NCI-H2227 treated with DMSO at 0.1 percent for 48 hours (cell line): ENCODE results near the gene DENND1A.
"Not testable (repeated sequence)": the region's sequence is repeated elsewhere in the genome, so short reads cannot be mapped to it uniquely, and the experiment has no call there.

Experiments
- DNase-seq: peaks from one replicate; lab custom pipeline; 2025; lab: John Stamatoyannopoulos, UW

Gene DENND1A

DNA sequence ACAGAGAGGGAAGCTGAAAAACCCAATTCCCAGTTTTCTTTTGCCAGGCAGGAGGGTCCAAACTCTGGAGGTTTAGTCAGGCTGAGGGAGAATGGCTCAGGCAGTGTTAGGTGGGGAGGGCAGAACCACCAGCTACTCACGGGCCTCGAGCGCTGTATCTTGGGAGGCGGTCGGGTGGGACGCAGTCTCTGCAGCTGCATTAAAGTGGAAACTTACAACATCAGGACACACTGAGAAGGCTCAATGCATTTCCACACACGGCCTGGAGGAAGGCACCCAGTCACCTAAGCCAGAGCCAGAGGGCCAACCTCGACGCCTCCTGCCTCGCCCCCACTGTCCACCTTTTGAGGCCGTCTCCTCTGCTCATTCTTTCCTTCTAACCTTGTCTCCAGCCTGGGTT lies 518.3 kb downstream of the DENND1A start:
- DNase-seq: no peak

DNA sequence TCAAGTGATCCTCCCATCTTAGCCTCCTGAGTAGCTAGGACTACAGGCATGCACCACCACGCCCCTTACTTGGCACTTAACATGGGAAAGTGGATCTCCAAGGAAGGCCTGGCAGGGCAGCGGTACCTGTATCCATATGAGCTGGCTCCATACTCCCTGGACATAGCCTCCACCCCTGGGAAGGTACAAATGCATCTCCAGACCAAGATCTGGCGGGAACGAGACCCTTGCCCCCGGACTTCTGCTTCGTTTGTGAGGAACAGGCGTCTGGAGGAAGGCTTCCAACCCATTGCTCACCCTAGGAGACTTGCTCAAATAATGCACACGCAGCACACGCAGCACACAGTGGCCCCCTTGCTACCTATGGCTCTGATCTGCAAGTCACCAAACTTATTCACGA lies 518.7 kb downstream of the DENND1A start:
- DNase-seq: no peak

DNA sequence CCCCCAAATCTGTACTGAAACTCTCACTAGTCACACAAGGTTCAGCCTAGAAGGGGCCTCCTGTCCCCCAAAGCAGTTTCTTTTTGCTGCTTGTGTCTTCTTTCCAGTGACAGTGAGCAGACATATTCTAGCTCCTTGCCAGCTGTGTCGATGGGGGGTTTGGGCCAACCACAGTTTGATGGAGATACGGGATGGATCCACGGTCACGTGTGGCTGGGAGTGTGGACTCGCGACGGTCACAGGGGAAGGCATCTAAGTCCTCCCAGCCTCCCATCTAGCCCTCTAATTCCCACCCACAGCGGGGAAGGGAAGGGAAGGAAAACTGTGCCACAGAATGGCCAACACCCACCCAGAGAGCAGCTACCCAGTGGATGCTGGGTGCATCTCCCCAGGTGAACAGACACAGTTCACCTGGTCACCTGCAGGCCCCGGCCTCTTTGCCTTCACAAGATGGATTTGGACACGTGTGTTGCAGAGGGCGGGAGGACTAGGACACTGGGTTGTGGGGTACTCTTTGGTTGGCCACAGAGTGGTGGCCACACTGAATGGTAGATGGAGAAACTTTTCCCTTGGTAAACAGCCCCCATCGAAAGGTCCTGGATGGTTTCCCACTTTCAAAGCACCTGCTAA lies 519.5 kb downstream of the DENND1A start:
- no peak for DNase-seq

DNA sequence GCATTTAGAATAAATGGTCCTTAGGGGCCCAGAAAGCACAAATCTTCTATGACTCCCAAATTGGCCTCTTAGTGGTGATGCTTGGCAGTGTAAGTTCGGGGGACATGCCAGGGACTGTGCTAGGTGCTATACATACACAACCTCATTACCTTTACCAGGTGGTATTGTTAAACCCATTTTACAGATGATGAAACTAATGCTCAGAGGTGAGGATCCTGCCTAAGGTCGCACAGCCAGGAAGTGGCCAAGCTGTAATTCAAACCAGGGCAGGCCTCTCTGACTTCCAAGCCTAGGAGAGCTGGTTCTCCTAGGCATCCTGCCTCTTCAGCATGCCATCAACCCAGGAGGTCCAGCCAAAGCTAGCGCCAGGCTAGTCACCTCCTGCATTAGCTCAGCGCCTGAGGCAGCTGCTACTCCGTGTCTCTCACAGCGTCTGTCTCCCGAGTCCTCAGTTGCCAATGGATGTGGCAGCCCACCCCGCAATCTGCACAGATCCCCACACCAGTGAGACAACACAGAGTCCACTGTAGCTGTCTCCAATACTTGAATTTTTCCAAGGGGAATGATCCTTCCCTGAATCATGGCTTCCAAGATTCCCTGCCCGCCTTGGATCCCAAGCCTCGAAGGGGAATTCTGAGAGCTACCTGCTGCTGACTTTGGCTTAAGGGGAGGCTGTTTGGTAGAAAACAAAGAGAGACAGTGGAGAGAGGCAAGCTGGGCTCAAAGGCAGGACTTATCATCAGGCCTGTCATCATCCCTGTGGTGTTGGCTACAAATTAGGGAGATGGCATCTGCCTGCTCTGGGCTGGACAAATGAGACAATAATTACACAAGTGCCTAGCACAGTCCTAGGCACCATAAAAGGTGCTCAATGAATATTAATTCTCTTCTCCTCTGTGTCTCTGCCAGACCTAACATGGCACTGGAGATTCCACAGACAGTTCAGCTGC lies 521.3 kb downstream of the DENND1A start:
- no peak for DNase-seq

DNA sequence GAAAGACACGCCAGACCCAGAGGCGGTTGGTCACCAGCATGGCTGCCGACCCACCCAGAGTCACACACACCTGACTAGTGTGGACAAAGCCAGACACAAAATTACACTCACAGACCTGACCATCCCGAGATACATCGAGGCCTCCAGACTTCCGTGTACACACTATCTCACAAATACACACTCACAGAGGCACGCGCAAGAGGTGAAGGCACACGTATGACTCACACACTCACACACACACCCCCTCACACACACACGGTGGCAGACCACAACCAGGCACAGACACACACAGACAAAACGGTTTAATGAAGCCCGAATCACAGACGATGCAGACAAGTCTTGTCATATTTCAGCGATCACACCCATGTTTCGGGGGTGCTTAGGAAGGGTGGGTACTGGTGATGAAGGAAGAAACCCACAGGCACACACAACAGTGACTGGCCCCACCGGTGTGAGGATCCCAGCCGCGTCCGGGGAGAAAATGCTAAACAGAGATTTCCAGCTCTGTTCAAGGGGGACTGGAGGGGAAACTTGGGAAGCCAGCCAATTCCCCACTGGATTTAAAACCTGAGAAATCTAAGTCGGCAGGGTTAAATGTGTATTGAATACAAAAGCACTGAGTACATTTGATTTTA lies 522.6 kb downstream of the DENND1A start:
- no peak for DNase-seq

DNA sequence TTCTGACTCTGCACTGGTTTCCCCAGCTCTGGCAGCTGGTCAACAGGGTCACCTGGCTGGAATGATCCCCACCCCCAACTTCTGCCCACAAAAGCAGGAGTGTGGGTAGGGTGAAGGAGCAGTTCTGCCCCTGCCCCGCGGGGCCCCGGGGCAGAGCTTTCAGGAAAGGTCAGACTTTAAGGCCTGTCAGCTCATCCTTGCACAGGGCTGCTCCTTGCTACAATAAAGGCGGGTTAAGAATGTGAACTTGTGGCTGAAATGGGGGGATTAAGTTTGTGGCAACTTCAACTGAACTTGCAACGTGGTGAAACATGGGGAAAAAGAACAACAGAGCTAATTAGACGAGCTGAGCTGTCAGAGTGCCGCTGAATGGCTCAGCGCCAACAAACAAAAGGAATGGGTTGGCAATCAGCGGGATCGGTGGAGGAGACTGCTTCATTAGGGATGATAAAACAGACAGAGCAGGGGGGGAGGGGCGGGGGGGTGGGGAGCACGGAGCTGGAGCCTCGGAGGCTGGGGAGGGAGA lies 523.2 kb downstream of the DENND1A start:
- DNase-seq: no peak

DNA sequence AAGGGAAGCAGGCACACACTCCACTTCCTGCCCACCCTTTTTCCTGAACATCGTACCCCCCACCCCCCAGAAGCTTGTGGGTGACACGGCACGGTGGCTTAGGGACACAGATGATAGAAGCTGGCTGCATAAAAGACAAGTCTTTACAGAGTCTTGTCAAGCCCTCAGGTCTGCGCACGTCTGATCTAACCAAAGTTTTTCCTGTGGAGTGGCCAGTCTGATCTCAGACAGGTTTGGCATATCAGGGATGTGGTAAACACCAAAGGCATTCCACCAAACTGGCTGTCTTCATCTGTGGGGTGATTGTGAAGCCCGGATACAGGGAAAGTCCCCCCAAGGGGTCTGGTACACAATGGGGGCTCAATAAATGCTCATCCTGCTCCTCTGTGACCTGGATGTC lies 523.9 kb downstream of the DENND1A start:
- no peak for DNase-seq

DNA sequence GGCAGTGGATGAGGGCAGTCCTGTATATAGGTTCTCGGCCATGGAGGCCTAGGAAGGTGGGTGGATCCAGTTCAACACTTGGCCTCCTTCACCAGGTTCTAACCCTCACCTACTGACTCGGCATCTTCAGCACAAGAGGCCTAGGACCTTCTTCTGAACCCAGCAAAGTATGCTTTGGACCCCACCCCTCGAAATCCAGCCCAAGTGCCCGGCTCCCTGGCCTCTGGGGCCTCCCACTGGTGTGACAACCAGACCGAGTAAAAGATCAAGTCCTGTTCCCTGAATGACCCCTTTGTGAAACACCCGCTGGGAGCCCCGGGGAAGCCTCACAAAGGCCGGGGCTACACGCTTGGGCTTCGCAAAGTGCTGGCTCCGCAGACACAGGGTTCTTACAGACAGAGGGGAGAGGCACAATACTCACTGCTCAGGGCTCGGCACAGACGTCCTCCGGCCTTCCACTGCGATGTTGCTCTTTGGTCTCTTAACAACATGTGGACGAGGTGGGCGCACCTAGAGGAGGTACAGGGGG lies 526.9 kb downstream of the DENND1A start:
- no peak for DNase-seq

DNA sequence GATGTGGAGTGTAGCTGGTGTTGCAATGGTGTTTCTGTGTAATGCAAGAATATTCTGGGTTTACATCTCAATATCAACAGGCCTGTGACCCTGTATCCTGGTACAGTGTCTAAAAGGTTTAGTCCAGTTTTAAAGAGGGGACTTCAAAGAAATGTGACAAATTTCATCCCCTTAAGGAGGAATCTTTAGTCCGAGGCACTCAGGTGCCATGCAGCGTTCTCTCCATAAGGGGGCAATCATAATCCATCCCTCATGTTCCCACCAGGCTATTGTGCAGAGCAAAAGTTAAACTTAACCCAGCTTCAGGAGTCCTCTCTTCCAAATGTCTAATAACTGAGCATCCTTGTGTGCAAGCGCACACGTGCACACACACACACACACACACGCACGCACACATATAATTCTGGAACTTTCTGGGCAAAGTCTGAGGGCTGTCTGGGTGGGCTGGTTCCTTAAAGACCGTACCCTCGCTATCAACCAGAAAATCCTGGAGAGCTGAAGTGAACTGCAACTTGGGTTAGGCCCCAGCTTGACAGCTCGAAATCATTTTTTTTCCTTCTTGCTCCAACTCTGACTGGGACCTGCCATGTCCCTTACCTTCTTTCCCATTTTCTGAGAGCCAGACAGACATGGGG lies 527.9 kb downstream of the DENND1A start:
- DNase-seq: peak; percentile 15

DNA sequence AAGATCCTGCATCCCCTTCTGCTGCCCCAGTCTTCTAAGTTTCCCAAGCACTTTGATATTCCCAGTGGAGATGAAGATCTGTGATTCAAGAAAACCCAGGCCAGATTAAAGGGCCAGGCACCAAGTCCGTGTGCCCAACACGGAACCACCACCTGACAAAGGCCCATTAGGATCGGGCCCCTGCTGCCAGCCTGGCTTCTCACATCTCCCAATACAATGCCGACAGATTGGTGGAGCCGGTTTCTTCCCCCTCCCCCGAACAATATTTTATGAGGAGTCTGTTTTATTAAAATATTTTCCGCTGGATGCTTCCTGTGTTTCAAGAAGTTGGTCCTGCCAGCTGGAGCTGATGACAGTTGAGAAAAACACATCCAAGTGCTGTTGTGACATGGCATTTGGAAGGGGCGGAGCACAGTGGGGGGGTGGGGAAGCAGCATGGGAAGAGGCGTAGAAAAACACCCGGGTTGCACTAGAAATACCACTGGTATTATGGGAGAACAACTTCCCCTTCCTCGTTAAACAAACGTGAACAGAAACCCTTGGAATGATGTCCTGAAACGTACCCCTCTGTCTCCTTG lies 528.9 kb downstream of the DENND1A start:
- DNase-seq: no peak

DNA sequence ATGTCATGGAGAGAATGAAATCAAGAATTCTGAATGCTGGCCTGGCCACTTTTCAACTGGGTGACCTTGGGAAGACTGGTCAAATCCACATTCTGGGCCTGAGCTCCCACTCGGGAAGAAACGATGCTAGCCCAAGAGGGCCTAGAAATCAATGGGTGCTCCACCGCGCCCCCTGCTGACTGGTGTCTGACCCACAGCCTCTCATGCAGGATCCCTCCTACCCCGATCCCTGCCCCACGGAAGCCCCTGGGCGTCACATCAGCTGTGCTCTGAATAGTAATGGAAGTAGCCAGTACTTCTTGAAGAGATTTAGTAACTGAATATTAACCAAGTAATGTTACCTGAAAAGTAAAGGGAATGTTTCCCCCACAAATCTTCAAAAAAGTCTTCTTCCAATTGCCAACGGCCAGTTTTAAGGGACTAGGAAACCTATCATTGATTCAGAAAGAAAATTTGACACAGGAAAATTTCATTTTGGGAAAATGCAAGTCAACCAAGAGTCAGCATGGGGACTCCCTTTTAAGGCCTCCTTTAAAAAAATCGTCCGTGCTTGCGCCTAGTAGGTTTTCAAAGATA lies 530.0 kb downstream of the DENND1A start:
- DNase-seq: no peak

DNA sequence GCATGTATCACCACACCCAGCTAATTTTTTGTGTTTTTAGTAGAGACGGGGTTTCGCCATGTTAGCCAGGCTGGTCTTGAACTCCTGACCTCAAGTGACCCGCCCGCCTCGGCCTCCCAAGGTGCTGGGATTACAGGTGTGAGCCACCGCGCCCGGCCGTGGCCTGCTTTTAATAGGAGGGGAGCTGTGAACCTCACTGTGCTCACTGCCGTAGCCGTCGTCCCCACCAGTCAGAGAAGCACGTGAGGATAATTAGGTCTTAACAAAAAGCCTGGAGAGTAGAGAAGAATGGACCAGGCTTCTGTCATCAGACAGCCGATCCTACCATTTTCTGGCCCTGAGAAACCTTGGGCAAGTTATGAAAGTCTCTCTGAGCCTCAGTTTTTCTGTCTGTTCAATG lies 531.0 kb downstream of the DENND1A start:
- DNase-seq: not testable (repeated sequence)

DNA sequence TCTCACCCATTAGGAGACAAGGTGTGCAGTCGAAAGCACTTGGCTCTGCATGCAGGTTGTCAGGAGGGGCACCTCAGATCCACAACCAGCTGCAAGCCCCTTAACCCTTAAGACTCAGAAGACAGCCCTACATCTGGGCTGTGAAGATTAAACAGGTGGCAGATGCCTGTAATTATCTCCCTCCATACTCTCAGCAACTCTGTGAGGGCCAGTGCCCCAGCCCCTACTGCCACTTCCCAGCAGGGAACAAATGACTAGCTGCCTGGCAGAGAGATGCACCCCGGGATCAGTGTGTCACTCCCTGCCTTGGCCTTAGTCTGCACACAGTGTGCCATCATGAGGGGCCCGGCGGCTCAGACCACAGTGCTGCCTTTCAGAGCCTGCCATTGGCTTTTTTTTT lies 532.0 kb downstream of the DENND1A start:
- DNase-seq: no peak

DNA sequence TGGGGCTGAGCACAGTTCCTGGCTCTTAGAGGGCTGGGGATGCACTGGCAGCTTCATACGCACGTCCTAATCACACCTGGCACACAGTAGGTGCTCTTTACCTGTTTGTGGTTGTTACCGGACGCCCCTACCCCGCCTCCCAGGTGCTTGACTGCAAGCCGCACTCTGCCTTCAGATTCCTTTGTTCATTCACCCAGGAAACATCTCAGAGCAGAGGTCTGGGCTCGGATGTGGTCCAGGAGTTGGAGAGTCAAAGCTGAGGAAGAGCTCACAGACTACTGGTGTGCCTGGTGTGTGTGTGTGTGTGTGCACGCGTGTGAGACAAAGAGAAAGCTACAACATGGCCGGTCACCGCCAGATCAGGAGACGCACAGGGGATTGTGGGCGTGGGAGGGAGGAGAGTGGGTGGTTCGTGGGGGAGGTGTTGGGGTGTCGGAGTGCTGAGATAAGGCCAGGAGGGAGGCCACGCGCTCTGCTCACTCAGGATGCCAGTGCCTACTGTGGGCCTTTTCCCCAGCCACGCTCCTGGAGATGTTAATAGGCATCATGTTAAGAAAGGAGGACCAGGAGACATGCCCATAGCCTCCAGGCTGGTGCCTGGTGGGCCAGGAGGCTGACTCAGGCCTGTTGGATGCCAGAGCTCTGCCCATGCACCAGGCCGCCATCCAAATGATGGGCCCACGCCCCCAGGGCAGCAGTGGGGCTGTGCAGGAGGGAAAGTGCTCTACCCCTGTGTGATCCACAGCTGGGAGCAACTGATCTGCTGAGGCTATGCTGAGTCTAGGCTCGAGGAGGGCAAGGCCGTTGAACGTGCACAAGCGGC lies 534.0 kb downstream of the DENND1A start:
- DNase-seq: no peak

DNA sequence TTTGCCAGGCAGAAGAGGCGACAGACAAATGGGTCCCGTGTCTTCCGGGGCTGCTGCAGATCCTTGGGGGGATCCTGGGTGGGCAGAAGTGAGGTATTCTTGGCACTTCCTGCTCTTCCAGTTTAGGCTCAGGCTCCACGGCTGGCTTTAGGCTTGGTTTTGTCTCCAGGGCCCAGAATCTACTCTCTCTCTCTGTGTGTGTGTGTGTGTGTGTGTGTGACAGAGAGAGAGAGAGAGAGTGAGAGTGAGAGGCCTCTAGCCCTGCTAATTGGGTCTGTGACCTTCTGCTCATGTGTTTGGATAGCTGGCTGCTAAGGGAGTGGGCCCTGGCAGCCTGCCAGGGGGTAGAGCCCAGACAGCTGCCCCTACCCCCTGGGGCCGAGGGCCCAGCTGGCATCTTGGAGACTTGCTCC lies 534.6 kb downstream of the DENND1A start:
- no peak for DNase-seq

DNA sequence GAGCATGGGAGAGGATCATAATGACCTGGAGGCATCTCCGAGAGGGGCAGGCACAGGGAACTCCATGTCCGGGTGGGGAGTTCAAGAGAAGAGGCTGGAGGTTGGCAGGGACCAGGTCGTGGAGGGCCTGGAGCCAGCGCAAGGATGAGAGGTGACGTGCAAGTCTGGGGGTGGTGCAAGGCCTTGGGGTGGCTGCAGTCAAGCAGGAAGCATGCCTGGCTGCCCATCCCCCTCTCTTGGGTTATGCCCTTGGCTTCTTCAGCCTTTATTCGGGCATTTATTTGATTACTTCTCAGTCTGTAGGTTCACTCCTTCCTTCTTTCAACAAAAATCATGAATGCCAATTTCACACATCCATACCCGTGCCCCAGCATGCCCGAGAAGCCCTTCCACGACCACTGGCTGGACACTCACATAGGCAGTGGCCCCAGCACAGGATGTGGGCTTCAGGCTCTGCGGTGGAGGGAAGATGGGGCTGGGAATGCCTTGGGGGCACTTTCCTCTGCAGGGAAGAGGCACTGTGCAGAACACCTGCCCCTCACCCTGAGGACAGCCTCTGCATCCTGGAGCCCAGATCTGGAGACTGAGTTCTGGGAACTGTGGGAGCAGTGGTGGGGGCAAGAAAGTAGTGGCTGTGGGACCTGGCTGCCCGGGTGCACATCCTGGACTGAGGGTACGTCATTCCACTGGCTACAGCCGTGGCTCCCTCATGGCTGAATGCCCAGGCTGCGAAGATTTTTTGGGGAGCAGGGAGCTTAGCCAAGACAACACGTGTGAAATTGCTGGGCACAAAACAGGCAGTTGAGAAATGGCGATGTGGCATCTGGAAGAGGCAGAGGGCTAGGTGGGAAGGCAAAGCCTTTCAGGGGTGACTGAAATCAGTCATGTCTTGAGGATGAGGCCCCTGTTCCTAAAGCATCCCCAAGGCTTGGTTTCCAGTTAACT lies 535.4 kb downstream of the DENND1A start:
- DNase-seq: no peak

DNA sequence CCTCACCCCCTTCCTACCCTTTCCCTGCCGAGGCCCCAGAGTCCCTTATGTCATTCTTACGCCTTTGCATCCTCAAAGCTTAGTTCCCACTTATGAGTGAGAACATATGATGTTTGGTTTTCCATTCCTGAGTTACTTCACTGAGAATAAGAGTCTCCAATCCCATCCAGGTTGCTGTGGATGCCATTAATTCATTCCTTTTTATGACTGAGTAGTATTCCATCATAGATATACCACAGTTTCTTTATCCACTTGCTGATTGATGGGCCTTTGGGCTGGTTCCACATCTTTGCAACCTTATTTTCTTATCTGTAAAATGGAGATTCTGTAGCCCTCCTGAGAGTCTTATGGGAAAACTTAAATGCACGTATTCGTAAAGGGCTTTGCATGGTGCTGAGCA lies 537.1 kb downstream of the DENND1A start:
- DNase-seq: no peak

DNA sequence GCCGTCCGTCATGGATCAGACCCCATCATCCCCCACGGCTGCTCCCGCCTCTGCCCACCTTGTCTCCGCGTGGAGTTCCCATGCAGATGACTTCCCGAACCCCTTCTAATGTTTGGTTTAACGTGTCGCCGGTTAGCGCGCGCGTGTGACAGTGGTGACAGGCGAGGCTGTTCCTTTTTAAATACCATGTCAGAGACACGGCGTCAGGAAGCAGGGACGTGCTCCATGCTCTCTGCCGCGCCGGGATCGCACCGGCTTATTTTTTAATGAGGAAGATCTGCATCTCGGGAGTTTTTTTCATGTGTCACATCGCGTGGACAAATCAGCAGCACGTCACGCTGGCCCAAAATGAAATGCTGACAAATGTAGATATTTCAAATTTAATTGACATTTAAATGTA lies 538.0 kb downstream of the DENND1A start:
- DNase-seq: no peak

DNA sequence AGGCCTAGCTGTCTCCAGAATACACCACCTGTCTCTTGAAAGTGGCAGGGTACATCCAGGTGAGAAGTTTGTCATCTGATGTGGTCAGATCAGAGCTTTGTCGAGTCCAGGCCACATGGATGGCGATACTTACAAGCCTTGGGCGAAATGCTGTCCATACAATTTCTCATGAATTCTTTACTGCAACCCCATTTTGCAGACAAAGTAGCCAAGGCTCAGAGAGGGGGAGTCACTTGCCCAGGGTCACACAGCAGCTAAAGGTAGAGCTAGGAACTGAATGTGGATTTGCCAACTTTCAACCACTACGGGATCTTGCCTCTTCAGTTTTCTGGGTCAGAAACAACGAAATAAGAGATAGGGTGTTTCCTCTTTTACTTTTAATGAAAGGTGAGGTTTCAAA lies 538.7 kb downstream of the DENND1A start:
- DNase-seq: no peak
